PC-3 (cell line): Measurements from ENCODE around the gene ZNF518B.

ENCODE experiments used
- CTCF ChIP-seq: fragments of 300-600 bp; sonication (generic); conservative IDR thresholded peaks from 2 replicates; pipeline ENCODE4 v1.5.1; 2017; ENCODE audit warnings: antibody characterized with exemption, low read depth, mild to moderate bottlenecking, low read length
- EZH2 ChIP-seq: fragments of 300-600 bp; sonication (generic); IDR thresholded peaks from one replicate; pipeline ENCODE4 v1.6.1; 2017; ENCODE audit warnings: antibody characterized with exemption, mild to moderate bottlenecking, low read length; ENCODE audit not compliant: unreplicated experiment
- EZH2phosphoT487 ChIP-seq: fragments of 300-600 bp; sonication (generic); IDR thresholded peaks from 2 replicates; pipeline ENCODE4 v1.6.1; 2018; ENCODE audit warnings: mild to moderate bottlenecking, antibody characterized with exemption, low read length, borderline replicate concordance

DNA sequence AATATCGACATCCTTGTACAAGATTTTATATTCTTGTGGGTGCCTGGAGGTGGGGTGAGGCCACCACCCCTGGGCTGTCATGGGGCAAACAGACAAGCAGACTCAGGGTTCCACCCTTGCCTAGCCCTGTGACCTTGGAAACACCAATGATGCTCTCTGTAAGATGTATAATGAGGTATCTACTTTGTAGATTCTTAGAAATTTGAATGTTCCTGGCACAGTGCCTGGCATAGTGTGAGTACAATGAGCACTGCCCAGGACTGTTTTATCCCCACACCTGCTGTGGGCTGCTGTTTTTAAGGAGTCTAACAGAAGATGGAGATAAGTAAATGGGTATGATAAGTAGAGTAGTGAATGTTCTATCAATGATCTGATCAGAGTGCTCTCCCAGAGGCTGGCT lies 3.1 kb downstream of the ZNF518B start:
- TF ChIP-seq CTCF (no peak), EZH2phosphoT487 (no peak), EZH2 (no peak)
